Stimulated activated CD4-positive, alpha-beta T cell treated with anti-CD3 and anti-CD28 coated beads, Interleukin-2, amount 100 ng/mL, for 48 hours (primary cell): ENCODE results near the gene LBP.
"Not testable (repeated sequence)": the region's sequence is repeated elsewhere in the genome, so short reads cannot be mapped to it uniquely, and the experiment has no call there.

ENCODE experiments used
- DNase-seq, 2 donors: peaks; one replicate each; pipeline ENCODE4 v3.0.0-alpha.2; 2020

Gene LBP, protein sequence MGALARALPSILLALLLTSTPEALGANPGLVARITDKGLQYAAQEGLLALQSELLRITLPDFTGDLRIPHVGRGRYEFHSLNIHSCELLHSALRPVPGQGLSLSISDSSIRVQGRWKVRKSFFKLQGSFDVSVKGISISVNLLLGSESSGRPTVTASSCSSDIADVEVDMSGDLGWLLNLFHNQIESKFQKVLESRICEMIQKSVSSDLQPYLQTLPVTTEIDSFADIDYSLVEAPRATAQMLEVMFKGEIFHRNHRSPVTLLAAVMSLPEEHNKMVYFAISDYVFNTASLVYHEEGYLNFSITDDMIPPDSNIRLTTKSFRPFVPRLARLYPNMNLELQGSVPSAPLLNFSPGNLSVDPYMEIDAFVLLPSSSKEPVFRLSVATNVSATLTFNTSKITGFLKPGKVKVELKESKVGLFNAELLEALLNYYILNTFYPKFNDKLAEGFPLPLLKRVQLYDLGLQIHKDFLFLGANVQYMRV

DNA sequence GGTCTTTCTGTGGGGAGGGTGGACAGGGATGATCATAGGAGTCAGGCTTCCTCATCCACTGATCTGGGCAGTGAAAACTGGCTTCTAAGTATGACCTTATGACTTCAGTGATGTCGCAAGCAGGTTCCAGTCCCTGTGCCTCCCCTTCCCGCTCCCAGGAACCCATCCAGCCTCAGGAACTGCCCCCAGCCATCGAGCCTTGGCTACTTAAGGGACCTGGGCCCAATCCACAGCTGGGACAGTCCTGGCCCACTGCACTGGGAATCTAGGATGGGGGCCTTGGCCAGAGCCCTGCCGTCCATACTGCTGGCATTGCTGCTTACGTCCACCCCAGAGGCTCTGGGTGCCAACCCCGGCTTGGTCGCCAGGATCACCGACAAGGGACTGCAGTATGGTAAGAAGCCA, at the start of gene LBP:
Gene LBP (plus strand): TSS at position 236 of the 405 bp plus-strand sequence. CDS start 35 bp downstream, at position 271.
- no peak for DNase-seq

DNA sequence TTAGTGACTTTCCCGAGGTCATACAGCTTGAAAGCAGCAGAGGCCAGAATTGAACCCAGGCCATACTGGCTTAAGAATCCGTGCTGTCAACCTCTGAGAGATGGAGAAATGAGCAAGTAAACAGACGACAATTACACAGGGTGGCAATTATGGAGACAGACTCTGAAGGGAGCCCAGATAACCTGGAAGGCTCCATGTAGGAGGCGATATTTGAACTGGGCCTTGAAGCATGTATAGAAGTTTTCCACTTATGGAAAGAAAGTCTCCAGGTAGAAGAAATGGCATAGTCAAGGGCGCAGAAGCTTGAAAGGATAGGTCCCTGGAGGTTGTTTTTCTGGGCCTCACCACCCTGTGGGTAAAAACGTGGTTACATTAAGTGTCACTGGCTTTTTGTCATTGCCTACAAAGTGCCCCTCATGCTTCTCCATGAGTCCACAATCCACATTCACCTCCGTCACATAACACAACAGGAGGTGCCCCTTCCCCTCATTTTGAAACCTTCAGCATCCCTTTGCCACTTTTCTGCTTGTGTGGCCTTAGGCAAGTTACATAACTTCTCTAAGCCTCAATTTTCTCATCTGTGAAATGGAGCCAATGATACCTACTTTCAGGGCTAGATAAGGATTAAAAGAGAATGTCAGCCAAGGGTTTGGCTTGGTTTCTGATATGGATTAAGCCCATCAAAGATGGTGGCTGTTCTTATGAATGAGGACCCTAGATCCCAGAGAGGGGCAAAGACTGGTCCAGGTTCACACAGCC, 48.2 kb upstream of the LBP start:
- DNase-seq: no peak

DNA sequence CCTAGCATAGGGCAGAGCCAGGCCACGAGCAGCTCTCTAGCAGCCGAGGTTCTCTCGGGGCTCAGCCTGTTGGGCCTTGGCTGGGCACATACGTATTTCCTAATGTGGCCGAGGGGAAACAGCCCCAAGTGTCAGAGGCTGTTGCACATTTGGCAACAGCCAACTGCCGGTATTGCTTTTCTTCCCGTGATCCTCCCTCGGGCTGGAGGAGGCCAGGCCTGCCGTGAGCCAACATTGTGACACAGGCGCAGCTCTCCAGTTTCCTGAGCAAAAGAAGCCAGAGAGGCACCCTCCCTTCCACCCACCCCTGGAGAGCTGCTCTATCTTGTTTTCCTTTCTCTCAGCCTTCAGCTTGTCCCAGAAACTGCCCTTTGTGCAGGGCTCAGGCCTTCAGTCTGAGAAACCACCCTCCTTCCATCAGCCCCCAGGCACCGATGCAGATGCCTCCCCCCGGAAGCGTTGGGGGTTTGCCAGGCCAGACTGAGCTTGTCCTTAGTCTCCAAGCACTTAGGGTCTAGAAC, 47.5 kb upstream of the LBP start:
- DNase-seq: no peak

GRCh38 chr20:38299963-38300362, 46.3 kb upstream of the LBP start:
- DNase-seq: no peak

GRCh38 chr20:38300438-38300837, 45.8 kb upstream of the LBP start:
- DNase-seq: no peak

GRCh38 chr20:38301309-38301708, 45.0 kb upstream of the LBP start:
- no peak for DNase-seq

GRCh38 chr20:38302786-38303185, 43.5 kb upstream of the LBP start:
- DNase-seq: no peak

- DNase-seq: no peak
Observed at GRCh38 chr20:38303908-38304379, 42.3 kb upstream of the LBP start, which contains the start of gene BPI. BPI (plus strand) TSS chr20:38304156; CDS start chr20:38304224, 68 bp downstream.

DNA sequence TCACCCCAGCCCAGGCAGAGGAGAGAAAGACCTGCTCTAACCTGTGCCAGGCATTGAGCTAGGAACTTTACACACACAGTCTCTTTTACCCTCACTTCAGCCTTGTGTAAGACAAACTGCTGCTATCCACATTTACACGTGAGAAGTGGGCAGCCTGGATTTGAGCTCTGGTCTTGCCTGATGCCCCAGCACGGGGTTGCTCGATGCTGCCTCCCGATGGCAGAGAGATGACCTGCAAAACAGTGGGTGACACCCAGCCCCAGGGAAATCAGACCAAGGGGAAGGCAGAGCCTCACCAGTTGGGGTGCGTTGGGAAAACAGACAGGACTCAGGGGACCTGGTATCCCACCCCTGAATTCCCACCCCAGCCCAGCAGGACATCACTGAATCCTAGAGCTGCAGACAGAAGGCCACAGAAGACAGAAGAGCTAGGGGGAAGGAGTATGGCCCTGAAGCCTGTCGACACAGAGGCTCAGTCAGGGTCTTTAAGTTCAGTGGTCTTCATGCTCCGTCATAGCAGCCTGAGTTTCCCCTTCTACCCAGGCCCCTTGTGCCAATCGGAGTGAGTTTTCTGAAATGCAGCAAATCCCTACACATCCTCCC, 41.3 kb upstream of the LBP start:
- peak; percentile 15 to 23 for DNase-seq

DNA sequence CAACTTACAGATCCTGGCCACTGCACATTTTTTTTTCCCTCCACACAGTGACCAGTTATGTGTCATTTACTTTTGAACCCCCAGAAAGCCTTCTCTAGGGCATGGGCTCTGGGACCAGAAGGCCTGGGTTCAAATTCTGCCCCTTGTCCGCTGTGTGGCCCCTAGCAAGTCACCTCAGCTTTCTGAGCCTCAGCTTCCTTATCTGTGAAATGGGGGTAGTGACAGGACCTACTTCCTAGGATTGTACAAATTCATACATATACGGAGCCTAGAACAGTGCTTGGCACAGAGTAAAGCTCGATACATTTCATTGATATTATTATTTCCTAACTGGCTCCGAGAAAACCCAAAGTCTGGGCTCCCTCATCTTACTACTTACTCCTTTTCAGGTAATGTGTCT, 40.7 kb upstream of the LBP start:
- no peak for DNase-seq

- no peak for DNase-seq
Observed at GRCh38 chr20:38306379-38306778, 39.9 kb upstream of the LBP start.

DNA sequence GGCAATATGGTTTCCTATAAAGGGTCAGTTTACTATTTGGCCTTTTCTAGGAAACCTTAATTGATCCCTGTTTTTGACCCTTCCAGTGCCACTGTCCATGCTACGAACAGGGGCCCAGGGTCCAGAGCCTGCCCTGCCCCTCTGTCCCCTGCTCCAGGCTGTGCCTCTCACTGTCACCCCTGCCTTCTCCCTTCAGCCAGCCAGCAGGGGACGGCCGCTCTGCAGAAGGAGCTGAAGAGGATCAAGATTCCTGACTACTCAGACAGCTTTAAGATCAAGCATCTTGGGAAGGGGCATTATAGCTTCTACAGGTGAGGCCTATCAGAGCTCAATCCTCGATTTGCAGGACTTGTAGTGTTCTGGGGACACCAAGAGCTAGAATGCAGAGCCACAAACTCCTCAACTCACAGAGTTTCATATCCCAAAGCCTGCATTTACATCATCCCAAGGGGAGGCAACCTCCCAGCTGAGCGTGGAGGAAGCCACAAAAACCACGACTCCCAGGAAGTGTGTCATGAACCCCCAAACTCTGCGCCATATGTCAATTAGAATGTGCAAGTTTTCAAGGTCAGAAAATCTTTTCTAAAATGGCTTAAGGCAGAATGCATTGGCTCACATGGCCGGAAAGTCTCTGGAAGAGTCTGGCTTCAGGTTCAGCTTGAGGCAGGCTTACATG, 38.8 kb upstream of the LBP start:
- no peak for DNase-seq

DNA sequence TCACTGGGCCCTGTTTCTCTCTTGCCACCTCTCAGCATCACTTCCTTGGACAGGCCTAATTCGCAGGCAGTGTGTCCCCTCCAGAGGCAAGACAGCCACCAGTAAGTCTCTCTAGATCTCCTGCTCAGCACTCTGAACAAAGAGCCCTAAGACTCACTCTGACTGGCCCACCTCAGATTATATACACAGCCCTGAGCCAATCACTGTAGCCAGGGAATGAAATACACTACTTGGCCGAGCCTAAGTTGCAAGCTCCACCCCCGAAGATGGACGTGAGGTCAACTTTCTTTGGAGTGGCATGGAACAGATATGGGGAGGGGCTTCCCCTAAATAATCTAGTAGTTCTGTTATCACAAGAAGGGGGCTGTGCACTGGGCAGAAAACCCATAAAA, 38.2 kb upstream of the LBP start:
- DNase-seq: no peak

DNA sequence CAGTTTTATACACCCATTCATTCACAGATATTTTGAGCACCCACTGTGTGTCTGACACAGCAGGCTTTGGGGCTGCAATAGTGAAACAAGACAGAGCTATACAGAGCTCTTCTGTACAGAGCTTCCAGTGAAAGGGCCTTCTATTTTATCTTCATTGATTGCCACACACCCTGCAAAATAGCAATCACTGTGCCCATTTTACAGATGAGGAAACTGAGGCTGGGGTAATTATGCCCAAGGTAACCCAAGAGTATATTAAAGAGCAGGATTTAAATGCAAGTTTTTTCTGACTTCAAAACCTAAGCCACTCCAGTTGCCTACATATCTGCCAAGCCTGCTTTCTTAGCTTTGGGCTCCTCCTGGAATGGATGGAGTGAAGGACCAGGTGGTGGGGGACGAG, 37.8 kb upstream of the LBP start:
- no peak for DNase-seq

GRCh38 chr20:38311091-38311490, 35.2 kb upstream of the LBP start:
- DNase-seq: no peak

DNA sequence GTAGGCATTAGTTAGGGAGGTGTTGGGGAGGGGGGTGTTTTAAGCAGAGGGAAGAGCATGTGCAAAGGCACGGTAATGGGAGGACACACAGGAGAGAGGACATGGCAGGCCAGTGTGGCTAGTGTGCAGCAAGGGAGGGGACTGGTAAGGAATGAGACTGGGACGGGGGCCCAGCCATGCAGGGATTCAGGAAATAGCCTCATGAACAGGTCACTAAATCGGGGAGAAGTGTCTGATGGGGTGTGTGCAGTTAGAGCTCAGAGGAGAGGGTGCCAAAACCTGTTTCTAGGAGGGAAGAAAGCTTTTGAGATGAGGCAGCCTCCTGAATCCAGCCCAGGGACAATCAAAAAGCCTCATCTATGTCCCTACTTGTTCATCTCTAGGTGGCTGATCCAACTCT, 34.8 kb upstream of the LBP start:
- DNase-seq: no peak

DNA sequence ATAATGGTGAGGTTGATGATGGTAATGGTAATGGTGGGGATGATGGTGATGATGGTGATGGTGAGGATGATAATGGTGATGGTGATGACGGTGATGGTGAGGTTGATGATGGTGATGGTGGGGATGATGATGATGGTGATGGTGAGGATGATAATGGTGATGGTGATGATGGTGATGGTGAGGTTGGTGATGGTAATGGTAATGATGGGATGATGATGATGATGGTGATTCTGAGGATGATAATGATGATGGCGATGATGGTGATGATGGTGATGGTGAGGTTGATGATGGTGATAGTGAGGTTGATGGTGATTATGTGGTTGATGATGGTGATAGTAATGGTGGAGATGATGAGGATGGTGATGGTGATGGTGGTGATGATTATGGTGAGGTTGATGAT, 32.6 kb upstream of the LBP start:
- DNase-seq: no peak

DNA sequence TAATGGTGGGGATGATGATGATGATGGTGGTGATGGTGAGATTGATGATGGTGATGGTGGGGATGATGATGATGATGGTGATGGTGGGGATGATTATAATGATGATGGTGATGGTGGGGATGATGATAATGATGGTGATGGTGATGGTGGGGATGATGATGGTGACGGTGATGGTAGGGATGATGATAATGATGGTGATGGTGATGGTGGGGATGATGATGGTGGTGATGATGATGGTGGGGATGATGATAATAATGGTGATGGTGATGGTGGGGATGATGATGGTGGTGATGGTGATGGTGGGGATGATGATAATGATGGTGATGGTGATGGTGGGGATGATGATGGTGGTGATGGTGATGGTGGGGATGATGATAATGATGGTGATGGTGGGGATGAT, 31.9 kb upstream of the LBP start:
- DNase-seq: not testable (repeated sequence)

GRCh38 chr20:38315290-38315966, 30.9 kb upstream of the LBP start:
- DNase-seq: no peak

GRCh38 chr20:38316341-38316740, 29.9 kb upstream of the LBP start:
- no peak for DNase-seq

DNA sequence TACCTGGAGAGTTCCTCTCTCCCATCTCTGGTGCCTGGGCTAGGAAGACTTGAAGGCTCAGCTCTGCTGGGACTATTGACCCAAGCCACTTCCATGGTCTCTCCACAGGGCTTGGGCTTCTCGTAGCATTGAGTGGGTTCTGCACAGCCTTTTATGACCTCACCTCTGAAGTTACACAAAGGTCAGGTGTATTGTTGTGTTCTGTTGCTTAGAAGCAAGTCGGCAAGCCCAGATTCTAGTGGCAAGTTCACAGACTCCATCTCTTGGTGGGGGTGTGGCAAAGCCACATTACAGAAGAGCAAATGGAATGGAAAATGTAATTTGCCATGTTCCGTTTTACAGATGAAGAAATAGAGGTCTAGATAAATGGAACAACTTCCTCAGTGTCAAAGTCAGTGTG, 28.9 kb upstream of the LBP start:
- no peak for DNase-seq

- DNase-seq: no peak
Observed at GRCh38 chr20:38320221-38320620, 26.1 kb upstream of the LBP start.
